Pulmonary artery endothelial cell (primary cell): ENCODE measurements around the gene IGFBP2. TPM values are rescaled to one million over a fixed set of nuclear protein-coding genes. Genes with fewer than 3 reads are reported as not detected.
"Not testable (repeated sequence)": the region's sequence is repeated elsewhere in the genome, so short reads cannot be mapped to it uniquely, and the experiment has no call there.

ENCODE experiments used
- DNase-seq: peaks from one replicate; pipeline ENCODE4 v3.0.0-alpha.2; 2011; ENCODE audit warnings: low read depth, low spot score
- total RNA-seq: library from RNA; depleted of rRNA; stranded (reverse); fragments of >200 nt; gene quantifications from 2 replicates; pipeline ENCODE4 v1.2.3, GENCODE V29; 2014

IGFBP2 gene, protein sequence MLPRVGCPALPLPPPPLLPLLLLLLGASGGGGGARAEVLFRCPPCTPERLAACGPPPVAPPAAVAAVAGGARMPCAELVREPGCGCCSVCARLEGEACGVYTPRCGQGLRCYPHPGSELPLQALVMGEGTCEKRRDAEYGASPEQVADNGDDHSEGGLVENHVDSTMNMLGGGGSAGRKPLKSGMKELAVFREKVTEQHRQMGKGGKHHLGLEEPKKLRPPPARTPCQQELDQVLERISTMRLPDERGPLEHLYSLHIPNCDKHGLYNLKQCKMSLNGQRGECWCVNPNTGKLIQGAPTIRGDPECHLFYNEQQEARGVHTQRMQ
- total RNA-seq, result 15.8 and 60.4 TPM in 2 replicates

DNA sequence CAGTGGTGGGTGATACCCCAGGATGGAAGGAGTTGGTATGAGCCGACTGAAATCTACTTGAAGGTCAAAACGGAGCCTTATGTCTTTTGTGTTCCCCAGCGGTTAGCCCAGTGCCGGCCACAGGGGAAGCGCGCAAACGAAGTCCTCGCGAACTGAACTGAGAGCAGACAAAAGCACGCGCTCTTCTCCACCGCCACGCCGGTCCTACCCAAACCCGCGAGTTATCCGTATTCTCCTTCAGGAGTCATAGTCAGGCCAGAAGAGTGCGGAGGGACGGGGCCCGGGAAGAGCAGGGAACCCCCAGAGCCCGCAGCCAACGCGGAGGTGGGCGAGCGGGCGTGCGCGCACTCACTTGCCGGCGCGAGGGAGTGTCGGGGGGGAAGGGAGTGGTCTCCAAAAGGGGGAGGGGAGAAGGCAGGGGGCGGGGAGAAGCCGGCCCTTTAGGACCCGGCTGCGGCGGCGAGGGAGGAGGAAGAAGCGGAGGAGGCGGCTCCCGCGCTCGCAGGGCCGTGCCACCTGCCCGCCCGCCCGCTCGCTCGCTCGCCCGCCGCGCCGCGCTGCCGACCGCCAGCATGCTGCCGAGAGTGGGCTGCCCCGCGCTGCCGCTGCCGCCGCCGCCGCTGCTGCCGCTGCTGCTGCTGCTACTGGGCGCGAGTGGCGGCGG lies at the start of gene IGFBP2:
TSS of gene IGFBP2 (plus strand) at position 469 of the 664 bp plus-strand sequence. CDS start at position 573, 104 bp downstream.
- no peak for DNase-seq

DNA sequence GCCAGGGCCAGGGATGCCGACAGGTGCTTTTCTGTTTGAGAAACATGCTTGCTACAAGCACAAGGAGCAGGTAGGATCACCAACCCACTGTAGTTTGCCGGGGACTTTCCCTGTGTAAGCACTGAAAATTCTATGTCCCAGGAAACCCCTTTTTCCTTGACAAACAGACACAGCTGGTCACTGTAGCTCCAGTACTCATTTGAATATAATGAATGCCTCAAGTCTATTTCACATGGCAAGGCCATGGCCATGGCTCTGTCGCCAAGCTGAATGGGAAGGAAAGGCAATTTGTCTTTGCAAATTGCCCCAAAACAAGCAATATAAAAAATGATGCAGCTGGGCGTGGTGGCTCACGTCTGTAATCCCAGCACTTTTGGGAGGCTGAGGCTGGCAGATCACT lies 49.6 kb upstream of the IGFBP2 start:
- DNase-seq, result no peak

DNA sequence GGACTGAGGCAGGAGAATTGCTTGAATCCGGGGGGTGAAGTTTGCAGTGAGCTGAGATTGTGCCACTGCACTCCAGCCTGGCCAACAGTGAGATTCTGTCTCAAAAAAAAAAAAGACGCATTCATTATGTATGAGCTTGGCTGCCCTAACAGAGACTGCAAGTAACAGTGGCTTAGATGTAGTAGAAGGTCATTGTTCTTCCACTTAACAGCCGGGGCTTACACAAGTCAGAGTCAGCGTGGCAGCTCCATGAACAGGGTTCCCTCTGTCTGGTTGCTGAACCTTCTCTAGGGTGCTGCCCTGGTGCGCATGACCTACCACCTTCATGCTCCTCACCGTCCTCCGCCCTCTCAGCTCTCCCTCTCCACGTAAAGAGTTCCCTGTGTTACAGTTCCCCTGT lies 49.1 kb upstream of the IGFBP2 start:
- no peak for DNase-seq

DNA sequence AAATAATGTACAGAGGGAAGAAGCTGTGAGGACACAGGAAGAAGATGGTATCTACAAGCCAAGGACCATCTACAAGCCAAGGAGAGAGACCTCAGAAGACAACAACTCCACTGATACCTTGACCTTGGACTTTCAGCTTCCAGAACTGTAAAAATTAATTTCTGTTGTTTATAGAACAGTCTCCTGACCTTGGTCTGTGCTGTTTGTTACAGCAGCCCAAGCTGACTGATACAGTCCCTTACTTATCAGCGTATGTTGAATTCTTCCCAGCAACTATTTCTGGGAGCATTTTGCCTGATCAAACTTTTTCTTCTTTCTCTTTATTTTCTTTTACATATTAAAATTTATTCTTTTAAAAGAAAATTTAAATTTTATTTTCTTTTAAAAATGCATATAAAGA lies 47.8 kb upstream of the IGFBP2 start:
- DNase-seq, result no peak

GRCh38 chr2:216588861-216589710 lies 44.1 kb upstream of the IGFBP2 start:
- no peak for DNase-seq

GRCh38 chr2:216589791-216590190 lies 43.4 kb upstream of the IGFBP2 start:
- DNase-seq, result no peak

- DNase-seq, result no peak
Observed at GRCh38 chr2:216590780-216591179, 42.4 kb upstream of the IGFBP2 start.

DNA sequence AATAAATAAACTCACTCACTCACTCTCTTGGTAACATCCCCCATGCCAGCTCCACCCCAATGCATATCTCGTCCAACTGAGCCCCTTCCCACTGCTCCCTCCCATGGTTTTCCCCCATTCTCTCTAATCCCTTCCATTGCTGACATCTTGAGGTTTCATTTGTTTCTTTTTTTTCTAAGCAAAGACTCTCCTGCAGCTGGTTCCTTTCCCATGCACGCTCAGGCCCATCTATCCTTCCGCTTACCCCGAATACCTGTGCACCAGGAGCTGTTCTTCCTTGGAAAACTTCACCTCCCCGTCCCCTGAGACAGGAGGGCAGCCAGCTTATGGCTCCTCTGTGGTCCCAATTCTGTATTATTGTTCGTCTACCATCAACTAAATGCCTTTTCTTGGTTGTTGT lies 41.7 kb upstream of the IGFBP2 start:
- no peak for DNase-seq

DNA sequence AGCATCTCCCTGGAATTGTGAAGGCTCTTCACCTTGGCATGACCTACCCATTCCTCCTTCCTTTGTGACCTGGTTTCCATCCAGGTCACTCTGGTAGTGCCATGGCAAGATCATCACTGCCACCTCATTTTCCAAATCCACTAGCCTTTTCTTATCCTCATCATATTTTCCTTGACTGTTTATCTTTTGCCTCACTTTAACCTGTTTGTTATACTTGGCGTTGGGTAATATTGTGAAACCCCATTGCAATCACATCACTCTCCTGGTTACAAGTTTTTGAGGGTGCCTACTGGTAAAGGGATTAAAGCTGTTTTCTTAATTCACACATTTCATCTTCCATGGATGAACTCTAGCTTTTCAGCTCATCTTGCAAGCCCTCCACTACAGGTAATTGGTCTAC lies 39.1 kb upstream of the IGFBP2 start:
- DNase-seq, result no peak

DNA sequence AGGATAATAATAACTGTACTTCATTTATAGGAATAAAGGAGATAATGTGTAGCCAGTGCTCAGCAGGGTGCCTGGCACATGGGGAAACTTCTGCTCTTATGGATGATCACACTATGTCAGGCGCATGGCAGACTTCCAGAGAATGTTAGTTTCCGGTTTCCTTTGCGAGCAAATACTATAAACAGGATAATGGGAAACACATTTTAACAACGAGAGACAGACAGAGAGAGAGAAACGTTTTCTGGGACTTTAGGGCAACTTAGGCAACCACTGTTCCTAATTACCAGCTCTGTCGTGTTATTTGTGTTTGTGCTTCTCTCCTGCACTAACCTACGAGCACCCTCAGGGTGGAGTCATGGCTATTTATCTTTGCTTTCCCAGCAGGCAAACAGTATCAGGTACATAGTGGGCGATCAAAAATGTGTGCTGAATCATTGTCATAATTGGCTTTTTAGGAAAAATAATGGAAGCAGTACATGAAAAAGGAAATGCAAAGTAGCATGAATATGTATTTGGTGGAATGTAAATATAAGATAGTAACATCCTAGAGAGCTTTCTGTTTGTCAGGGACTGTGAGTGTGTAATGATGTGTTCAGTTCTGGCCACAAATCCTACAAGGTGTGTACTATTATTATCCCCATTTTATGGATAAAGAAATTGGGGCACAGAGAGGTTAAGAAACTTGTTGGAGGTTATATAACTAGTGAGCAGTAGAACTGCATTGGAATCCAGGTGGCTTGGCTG lies 36.8 kb upstream of the IGFBP2 start:
- DNase-seq, result peak; percentile 5

DNA sequence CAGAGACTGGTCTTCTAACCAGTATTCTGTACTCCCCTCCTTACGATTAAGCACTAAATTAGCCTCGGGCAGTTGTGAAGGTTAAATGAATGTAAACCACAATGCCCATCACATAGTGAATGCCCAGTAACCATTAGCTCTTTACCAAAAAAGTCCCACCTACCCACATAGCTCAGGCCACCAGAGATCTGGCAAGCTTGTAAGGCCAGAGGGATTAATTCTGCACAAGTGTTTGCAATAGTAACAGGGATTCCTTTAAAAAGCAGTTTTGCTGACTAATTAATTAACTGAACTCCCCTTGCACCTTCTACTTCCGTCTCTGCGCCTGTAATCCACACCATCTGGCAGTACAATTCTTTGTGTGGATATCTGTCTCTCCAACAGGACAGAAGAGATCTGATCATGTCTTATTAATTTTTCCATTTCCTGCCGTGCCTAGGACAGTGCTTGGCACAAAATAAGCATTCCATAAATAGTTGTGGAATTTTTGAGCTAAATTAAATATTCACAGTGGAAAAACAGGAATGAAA lies 36.2 kb upstream of the IGFBP2 start:
- DNase-seq, result no peak

- DNase-seq, result not testable (repeated sequence)
Observed at GRCh38 chr2:216597825-216598224, 35.4 kb upstream of the IGFBP2 start.

DNA sequence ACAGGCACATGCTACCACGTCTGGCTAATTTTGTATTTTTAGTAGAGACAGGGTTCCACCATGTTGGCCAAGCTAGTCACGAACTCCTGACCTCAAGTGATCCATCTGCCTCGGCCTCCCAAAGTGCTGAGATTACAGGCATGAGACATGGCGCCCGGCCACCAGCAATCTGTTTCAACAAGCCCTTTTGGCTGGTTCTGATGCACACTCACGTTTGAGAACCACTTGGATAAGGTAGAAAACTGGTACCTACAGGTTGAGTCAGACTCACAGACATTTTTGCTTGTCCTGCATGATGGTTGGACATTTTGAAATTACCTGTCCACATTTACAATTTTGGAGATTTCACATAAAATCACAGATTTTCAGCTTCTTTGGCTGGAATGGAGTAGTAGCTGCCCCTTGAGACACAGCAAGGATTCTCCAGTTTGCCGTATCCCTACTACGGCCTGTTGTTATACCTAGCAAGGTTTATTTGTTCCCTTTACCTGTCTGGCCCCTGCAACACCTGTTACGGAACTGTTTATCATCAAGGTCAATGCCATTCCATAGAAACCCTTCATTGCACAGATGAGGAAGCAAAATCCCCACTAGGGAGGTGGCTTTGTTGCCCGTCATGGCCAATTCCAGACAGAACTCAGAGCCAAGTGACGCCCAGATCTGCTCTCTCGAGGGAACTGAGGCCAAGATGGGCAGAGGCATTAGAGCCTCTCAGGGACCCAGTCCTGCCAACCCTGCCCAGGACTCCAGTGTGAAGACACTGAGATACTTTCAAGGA lies 31.4 kb upstream of the IGFBP2 start:
- no peak for DNase-seq

GRCh38 chr2:216603010-216603883 lies 30.0 kb upstream of the IGFBP2 start:
- no peak for DNase-seq

DNA sequence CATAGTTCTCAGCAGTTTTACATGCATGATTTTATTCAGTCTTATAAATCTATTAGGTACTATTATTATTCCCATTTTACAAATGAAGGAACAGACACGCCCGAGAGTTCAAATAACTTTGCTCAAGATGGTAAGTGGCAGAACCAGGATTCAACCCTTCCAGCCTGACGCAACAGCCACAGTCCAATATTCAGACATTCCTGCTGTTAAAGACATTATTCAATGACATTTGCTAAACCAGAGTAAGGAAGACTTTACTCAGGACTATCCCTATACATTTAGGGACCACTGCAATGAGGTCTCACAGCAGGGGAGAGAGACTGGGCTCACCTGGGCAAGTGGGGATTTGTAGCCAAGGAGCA lies 29.4 kb upstream of the IGFBP2 start:
- DNase-seq, result no peak

GRCh38 chr2:216604458-216604857 lies 28.8 kb upstream of the IGFBP2 start:
- no peak for DNase-seq

- no peak for DNase-seq
Observed at GRCh38 chr2:216606551-216607276, 26.5 kb upstream of the IGFBP2 start.

DNA sequence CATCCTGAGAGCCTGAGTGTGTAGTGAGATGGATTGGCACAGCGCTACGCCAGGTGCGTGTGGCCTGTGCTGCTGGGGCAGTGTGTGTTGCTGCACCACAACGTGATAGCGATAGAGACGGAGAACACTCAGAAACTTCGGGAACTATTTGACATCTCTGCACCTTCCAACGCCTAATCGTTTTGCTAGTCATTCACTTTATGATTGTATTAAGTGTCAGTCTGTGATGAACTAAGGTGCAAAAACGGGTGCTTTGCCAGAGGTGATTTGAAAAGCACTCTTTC lies 26.0 kb upstream of the IGFBP2 start:
- no peak for DNase-seq

GRCh38 chr2:216608525-216608924 lies 24.7 kb upstream of the IGFBP2 start:
- DNase-seq, result no peak
